K562 (cell line): ENCODE results near the gene MAP2K7. TPM values are rescaled to one million over a fixed set of nuclear protein-coding genes. Genes with fewer than 3 reads are reported as not detected.

Experiments
- GMEB1 ChIP-seq: fragments of 250-450 bp; sonication (Bioruptor Pico); IDR thresholded peaks from 2 replicates; pipeline ENCODE4 v1.4.0; 2020; ENCODE audit warnings: mild to moderate bottlenecking
- HLTF ChIP-seq: fragments of 450-650 bp; IDR thresholded peaks from 2 replicates; pipeline ENCODE4 v1.6.1; 2016
- MAFG ChIP-seq: fragments of 450-650 bp; conservative IDR thresholded peaks from 2 replicates; pipeline ENCODE4 v1.6.1; 2016; ENCODE audit warnings: missing genetic modification characterization, missing compliant biosample characterization
- MAFK ChIP-seq: IDR thresholded peaks from 2 replicates; pipeline ENCODE4 v1.6.1; 2011; ENCODE audit warnings: low read length, improper control_type of control experiment
- NR1H2 ChIP-seq: sonication (generic); formaldehyde crosslinking; IDR thresholded peaks from 2 replicates; pipeline ENCODE4 v1.4.0; 2020; ENCODE audit warnings: mild to moderate bottlenecking, missing genetic modification reagents
- POLR2A ChIP-seq: fragments of 450-650 bp; conservative IDR thresholded peaks from 2 replicates; pipeline ENCODE4 v1.6.1; 2016
- POLR2B ChIP-seq: fragments of 450-650 bp; IDR thresholded peaks from 2 replicates; pipeline ENCODE4 v1.6.1; 2018; ENCODE audit warnings: low read depth; ENCODE audit not compliant: partially characterized antibody
- TEAD1 ChIP-seq, 2 experiments: fragments of 450-650 bp in 1 of 2; sonication (generic) in 1 of 2; formaldehyde crosslinking; IDR thresholded peaks; 2 replicates each; pipeline versions ENCODE4 v1.4.0 to v1.8.0; 2020 to 2022; ENCODE audit warnings: mild to moderate bottlenecking in 2 of 2, missing genetic modification reagents in 1 of 2
- polyA plus RNA-seq, 8 experiments: library from polyadenylated mRNA; depleted of rRNA in 4 of 8; stranded (reverse) in 5 of 8; unstranded in 3 of 8; fragments of >200 nt; fragmentation: Nextera tagmentation in 2 of 8; fragmentation: Illumina TruSeq in 1 of 8; extraction: Ambion mirVana in 2 of 8; extraction: Trizol in 1 of 8; gene quantifications; 2 replicates each; pipeline versions ENCODE4 v1.2.1 to v1.2.3, GENCODE V29; 2011 to 2014; ENCODE audit warnings: inconsistent platforms in 1 of 8, missing spikeins in 1 of 8
- total RNA-seq, 7 experiments: library from RNA; depleted of rRNA in 6 of 7; stranded (reverse); fragments of >200 nt in 6 of 7; fragmentation: Illumina TruSeq in 2 of 7; extraction: Trizol in 2 of 7; gene quantifications; 2 replicates each; pipeline versions ENCODE4 v1.2.1 to v1.2.3, GENCODE V29; 2011 to 2021; ENCODE audit warnings: low replicate concordance in 1 of 7
- TF ChIP-seq, protein P1 (sequence below), 2 experiments: fragments of 450-650 bp in 1 of 2; sonication (generic) in 1 of 2; formaldehyde crosslinking in 1 of 2; IDR thresholded peaks; 2 replicates each; pipeline versions ENCODE4 v1.7.1 to v1.9.0; 2016 to 2022; ENCODE audit warnings: inconsistent platforms in 1 of 2, mild to moderate bottlenecking in 1 of 2, missing genetic modification reagents in 1 of 2
- TF ChIP-seq, protein P2 (sequence below): fragments of 250-450 bp; sonication (Bioruptor Pico); IDR thresholded peaks from 2 replicates; pipeline ENCODE4 v1.4.0; 2020; ENCODE audit warnings: mild to moderate bottlenecking, moderate library complexity
- TF ChIP-seq, protein P3 (sequence below): fragments of 450-650 bp; IDR thresholded peaks from 2 replicates; pipeline ENCODE4 v1.6.1; 2016

Gene MAP2K7
- total and polyA plus RNA-seq, 9 of the 15 experiments (the other 6 are each of a cell fraction or from before 2014, with no cell fraction given): 0.51 to 45.8 (median 14.1) TPM

DNA sequence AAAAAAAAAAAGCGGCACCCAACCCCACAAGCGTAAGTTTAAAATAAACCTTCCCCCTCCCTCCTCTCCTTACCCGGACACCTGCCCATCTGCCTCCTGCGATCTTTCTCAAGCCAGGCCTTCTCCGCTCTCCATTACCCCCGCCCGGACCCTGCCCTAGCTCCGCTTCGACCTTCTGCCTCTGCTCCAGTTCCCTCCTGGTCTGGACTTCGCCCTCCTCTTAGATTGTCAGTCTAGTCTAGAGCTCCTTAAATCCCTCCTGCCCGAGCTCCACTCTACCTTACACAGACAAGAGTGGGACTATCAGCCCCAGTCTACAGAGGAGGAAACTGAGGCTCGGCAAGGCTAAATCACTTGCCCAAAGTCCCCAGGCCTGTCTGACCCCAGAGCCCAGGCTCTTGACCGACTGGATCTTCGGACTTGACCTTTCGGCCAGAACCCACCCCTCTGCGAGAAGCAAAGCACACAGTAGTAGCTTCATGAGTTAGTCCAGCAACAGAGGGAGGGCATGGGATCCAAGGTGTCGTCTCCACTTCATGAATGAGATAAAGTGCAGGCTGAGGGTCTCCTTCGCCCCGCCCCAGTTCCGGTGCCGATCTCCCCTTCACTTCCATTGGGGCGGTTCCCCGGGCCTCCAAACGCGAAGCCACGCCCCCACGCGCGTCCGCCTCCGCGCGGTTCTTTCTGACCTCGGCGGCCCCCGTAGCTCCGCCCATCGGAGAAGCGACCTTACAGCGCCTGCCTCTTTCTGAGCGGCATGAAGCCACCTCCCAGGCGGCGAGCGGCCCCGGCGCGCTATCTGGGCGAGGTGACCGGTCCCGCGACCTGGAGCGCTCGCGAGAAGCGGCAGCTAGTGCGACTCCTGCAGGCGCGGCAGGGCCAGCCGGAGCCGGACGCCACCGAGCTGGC lies 16.2 kb downstream of the MAP2K7 start, which contains the start of gene SNAPC2 (continued):
- peak; percentile 50 for TF ChIP-seq POLR2B
- 0 out of 4 replicates have a peak, but pooled peaks of 1 of the 2 experiments have one; percentile 47 for TF ChIP-seq TEAD1 (CRISPR knock-in tag; IDR thresholded peaks at IDR 0.05)
- TF ChIP-seq, protein P1, sequence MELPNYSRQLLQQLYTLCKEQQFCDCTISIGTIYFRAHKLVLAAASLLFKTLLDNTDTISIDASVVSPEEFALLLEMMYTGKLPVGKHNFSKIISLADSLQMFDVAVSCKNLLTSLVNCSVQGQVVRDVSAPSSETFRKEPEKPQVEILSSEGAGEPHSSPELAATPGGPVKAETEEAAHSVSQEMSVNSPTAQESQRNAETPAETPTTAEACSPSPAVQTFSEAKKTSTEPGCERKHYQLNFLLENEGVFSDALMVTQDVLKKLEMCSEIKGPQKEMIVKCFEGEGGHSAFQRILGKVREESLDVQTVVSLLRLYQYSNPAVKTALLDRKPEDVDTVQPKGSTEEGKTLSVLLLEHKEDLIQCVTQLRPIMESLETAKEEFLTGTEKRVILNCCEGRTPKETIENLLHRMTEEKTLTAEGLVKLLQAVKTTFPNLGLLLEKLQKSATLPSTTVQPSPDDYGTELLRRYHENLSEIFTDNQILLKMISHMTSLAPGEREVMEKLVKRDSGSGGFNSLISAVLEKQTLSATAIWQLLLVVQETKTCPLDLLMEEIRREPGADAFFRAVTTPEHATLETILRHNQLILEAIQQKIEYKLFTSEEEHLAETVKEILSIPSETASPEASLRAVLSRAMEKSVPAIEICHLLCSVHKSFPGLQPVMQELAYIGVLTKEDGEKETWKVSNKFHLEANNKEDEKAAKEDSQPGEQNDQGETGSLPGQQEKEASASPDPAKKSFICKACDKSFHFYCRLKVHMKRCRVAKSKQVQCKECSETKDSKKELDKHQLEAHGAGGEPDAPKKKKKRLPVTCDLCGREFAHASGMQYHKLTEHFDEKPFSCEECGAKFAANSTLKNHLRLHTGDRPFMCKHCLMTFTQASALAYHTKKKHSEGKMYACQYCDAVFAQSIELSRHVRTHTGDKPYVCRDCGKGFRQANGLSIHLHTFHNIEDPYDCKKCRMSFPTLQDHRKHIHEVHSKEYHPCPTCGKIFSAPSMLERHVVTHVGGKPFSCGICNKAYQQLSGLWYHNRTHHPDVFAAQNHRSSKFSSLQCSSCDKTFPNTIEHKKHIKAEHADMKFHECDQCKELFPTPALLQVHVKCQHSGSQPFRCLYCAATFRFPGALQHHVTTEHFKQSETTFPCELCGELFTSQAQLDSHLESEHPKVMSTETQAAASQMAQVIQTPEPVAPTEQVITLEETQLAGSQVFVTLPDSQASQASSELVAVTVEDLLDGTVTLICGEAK (IDR thresholded peaks at IDR 0.05): 0 out of 2 replicates have a peak, but pooled peaks have one; percentile 39
- TF ChIP-seq, protein P1 (CRISPR knock-in tag; IDR thresholded peaks at IDR 0.05): no peak
- peak; percentile 24; the same call in 1 of the 2 replicates for TF ChIP-seq GMEB1 (CRISPR knock-in tag)
- peak; percentile 81 for TF ChIP-seq POLR2A
- no peak for TF ChIP-seq HLTF
- TF ChIP-seq MAFG (tag): no peak
- TF ChIP-seq NR1H2 (CRISPR knock-in tag): 0 out of 2 replicates have a peak, but pooled peaks have one; percentile 59
- TF ChIP-seq, protein P2, sequence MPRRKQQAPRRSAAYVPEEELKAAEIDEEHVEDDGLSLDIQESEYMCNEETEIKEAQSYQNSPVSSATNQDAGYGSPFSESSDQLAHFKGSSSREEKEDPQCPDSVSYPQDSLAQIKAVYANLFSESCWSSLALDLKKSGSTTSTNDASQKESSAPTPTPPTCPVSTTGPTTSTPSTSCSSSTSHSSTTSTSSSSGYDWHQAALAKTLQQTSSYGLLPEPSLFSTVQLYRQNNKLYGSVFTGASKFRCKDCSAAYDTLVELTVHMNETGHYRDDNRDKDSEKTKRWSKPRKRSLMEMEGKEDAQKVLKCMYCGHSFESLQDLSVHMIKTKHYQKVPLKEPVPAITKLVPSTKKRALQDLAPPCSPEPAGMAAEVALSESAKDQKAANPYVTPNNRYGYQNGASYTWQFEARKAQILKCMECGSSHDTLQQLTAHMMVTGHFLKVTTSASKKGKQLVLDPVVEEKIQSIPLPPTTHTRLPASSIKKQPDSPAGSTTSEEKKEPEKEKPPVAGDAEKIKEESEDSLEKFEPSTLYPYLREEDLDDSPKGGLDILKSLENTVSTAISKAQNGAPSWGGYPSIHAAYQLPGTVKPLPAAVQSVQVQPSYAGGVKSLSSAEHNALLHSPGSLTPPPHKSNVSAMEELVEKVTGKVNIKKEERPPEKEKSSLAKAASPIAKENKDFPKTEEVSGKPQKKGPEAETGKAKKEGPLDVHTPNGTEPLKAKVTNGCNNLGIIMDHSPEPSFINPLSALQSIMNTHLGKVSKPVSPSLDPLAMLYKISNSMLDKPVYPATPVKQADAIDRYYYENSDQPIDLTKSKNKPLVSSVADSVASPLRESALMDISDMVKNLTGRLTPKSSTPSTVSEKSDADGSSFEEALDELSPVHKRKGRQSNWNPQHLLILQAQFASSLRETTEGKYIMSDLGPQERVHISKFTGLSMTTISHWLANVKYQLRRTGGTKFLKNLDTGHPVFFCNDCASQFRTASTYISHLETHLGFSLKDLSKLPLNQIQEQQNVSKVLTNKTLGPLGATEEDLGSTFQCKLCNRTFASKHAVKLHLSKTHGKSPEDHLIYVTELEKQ (CRISPR knock-in tag): no peak
- TF ChIP-seq, protein P3, sequence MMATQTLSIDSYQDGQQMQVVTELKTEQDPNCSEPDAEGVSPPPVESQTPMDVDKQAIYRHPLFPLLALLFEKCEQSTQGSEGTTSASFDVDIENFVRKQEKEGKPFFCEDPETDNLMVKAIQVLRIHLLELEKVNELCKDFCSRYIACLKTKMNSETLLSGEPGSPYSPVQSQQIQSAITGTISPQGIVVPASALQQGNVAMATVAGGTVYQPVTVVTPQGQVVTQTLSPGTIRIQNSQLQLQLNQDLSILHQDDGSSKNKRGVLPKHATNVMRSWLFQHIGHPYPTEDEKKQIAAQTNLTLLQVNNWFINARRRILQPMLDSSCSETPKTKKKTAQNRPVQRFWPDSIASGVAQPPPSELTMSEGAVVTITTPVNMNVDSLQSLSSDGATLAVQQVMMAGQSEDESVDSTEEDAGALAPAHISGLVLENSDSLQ: peak; percentile 4; the same call in 1 of the 2 replicates
- TF ChIP-seq MAFK: no peak
